SK-N-MC (cell line): ENCODE data around the gene LRRFIP2.

Experiments used
- EZH2 ChIP-seq: fragments of 200-600 bp; sonication (generic); IDR thresholded peaks from one replicate; pipeline ENCODE4 v1.6.1; 2017; ENCODE audit warnings: antibody characterized with exemption
- FOXP2 ChIP-seq: optimal IDR thresholded peaks from 2 replicates; pipeline ENCODE3; 2011; ENCODE audit warnings: mild to moderate bottlenecking, moderate library complexity; ENCODE audit not compliant: insufficient read depth; ENCODE audit errors: extremely low read length, control extremely low read depth
- POLR2AphosphoS5 ChIP-seq: IDR thresholded peaks from 2 replicates; pipeline ENCODE4 v1.6.1; 2012; ENCODE audit warnings: mild to moderate bottlenecking, low read depth, low read length, borderline replicate concordance

- TF ChIP-seq EZH2 (no peak), POLR2AphosphoS5 (no peak), FOXP2 (no peak)
These were observed 38.8 kb downstream of the LRRFIP2 start for GRCh38 chr3:37135561-37135960.
